GM21737 (cell line): ENCODE data around the gene HIPK4.
"Not testable (repeated sequence)": the region's sequence is repeated elsewhere in the genome, so short reads cannot be mapped to it uniquely, and the experiment has no call there.

Experiments
- ATAC-seq: cut with Tn5 transposase; IDR thresholded peaks from one replicate; pipeline ENCODE4 v1.9.1; 2021; ENCODE audit warnings: mild to moderate bottlenecking, moderate library complexity; ENCODE audit not compliant: unreplicated experiment

HIPK4 gene

DNA sequence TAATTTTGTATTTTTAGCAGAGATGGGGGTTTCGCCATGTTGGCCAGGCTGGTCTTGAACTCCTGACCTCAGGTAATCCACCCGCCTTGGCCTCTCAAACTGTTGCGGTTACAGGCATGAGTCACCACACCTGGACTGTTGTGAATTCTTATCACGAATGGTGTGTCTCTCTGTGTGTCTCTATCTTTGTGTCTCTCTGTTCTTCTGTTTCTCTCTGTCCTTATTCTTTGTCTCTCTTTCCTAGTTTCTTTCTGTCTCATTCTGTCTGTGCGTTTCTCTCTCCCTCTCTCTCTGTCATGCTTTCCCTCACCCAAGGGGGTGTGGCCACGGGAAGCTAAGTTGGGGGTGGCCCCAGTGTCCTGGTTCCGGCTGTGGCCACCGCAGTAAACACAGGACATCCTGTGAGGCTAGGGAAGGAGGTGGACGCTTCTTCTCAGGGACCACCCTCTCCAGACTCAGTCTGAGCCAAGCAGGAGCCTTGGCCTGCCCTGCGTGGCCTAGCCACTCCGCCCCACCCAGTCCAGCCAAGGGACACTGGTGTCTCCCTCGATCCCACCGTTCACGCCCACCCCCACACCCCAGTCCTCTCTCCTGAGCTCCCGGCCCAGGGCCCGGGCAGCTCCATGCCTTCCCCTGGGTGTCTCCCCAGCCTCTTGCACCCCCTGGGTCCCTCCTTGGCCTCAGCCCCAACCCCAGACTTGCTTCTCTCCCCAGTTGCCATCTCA lies 27.1 kb upstream of the HIPK4 start:
- no peak for ATAC-seq

DNA sequence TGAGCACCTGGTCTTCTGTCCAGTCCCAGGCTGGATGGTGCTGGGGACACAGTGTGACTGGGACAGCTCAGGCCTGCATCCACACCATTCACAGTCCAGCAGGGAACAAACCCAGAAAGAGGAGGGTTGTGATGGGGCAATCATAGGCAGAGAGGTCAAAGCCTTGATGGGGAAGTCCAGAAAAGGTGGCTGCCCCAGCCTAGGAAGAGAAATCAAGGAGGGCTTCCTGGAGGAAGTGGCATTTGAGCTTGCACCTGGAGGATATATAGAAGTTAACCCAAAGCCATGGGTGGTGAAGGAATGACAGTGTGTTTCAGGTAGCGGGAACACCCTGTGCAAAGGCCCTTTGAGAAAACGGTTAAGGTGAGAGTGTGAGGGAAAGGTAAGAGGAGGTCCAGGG lies 25.8 kb upstream of the HIPK4 start:
- ATAC-seq: no peak

DNA sequence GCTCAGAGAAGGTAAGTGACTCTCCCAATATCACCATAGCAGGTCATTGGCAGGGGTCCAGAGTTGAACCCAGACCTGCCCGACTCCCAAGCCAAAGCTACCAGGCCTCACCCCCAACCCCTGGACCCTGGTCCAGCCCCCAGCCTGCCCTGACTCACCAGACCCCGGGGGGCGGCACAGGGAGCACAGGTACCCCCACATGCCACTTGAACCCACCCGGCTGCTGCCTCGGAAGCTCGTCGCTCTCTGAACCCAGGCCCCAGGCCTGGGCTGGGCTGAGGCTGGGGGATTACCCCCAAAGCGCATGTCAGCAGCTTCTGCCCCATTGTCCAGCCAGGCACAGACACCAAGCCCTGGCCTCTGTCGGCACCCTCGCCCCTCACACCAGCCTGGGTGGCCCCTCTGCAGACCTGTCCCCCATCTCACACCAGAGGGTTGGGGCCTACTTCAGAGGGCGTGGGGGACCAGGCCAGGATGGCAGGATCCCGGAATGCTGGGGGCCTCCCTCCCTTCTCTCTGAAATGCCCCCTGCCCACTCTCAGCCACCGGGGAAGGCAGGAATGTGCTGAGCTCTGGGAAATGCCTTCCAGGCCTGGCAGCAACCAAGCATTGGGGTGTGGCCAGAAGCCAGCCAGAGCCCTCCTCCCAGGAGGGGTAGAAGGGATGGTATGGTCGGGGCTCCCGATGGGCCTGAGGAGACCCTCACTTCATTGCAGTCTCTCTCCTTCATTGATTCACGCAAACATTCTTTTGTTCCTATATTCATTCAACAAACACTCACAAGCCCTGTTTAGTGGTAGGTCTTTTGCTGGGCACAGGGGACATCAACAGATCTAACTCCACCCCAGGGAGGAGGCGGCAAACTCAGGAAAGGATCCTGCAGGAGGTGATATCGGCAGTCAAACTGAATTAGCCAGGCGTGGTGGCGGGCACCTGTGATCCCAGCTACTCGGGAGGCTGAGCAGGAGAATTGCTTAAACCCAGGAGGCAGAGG lies 24.9 kb upstream of the HIPK4 start:
- no peak for ATAC-seq

DNA sequence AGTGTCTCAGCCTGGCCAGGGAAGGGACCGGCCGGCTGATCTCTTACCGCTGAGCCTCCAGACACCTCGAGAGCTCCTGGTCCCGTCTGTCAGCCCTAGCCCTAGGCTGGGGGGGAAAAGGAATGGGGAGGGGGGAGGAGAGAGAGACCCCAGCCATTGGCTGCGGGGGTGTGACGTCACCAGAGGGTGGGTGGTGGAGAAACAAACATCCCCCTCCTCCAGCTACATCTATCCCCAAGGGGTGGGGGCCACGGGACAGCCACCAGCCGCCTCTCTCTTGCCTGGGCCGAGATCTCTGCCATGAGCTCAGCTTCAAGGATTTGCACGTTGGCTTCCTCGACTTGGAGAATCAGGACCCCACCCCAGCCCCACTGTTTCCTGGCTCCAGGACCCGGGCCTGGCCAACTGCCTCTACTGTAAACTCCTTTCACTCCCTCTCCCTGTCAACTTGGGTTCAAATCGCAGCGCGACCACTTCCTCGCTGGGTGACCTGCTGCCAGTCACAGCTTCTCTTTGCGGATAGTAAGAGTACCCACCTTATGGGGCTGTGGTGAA lies 23.4 kb upstream of the HIPK4 start, which contains the start of gene PRX:
Gene PRX, minus strand, starts transcription at position 88 of the 555 bp plus-strand sequence. CDS start 5,446 bp downstream, outside the sequence.
- no peak for ATAC-seq

DNA sequence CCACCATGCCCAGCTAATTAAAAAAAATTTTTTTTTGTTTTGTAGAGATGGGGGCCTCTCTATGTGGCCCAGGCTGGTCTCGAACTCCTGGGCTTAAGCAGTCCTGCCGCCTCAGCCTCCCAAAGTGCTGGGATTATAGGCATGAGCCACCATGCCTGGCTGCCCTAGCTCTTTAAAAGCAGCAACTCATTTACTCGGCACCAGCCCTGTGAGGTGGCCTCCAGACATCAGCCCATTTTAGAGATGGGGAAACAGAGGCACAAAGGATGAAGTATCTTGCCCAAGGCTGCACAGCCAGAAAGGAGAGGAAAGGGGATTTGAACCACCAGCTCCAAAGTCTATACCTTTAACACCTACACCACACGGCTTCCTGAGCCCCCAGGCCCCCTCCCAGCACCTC lies 22.9 kb upstream of the HIPK4 start:
- ATAC-seq: no peak

DNA sequence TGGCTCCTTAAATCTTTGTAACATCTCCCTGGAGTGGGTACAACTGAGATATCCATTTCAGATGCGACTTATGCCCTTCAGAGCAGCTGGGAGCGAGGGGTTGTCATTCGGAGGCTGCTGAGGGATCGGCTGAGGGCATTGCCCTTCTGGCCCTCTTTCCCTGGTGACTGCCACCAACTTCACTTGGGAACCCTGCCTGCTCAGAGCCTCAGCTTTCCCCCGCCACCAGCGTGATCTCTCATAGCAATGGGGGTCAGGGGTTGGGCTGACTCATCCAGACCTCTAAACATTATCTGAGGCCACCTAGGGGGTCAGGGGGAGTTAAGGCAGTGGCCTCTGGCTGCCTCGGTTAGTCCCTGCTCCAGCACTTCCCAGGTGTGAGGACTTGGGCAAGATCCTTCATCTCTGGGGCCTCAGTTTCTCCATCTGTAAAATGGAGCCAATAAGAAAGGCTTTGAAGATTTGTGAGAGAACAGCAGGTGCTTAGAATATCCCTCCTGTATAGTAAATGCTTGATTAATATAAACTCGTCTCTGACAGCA lies 22.0 kb upstream of the HIPK4 start:
- no peak for ATAC-seq

DNA sequence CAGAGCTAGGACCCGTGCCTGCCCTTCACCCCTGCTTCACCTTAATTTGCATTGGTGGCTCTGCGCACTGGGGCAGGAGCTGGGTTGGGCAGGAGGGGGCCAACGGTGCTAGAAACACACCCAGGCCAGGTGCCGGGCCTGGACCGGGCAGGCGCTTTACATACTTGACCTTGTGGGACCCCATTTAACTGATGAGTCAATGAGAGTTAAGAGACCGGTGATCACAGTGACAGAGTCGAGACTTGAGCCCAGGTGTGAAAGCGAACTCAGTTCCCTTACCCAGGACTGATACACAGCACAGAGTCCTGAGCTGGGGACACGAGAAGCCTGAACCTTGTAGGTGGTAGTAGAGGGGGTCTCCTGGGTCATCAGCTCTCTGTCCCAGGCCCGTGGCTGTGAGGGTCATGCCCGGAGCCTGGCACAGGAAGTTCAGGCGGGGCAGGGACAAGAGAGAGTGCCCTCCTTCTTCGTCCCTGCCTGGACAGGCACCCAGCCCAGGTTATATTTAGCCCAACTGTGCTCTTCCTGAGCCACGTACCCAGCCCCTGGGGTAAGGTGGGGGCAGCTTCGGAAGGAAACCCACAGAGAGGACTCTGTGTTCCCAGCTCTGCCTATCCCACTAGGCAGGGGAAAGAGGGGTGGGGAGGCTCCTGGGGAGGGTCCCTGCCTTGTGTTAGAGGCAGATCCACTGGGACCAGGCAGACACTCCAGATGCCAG lies 21.3 kb upstream of the HIPK4 start:
- no peak for ATAC-seq

DNA sequence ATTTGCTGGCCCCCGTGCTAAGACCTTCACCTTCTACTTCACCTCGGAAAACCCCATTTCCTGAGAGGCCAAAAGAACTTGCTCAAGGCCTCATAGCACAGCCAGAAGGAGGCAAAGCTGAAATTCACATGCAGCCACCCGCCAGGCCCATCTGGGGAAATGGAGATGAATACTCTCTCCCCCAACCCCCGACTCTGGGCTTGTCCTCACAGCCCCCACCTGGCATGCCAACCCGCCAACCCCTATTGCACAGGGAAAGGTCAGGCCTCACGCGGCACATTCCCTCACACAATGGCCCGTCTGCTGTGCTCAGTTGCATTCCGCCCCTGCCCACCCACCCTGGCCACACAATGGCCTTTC lies 20.0 kb upstream of the HIPK4 start:
- no peak for ATAC-seq

DNA sequence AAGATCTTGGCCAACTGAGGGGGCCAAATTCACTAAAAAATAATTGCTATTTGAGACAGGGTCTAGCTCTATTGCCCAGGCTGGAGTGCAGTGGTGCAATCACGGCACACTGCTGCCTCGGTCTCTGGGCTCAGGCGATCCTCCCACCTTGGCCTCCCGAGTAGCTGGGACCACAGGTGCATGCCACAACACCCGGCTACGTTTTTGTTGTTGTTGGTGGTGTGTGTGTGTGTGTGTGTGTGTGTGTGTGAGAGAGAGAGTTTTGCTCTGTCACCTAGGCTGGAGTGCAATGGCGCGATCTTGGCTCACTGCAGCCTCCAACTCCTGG lies 18.6 kb upstream of the HIPK4 start:
- not testable (repeated sequence) for ATAC-seq

DNA sequence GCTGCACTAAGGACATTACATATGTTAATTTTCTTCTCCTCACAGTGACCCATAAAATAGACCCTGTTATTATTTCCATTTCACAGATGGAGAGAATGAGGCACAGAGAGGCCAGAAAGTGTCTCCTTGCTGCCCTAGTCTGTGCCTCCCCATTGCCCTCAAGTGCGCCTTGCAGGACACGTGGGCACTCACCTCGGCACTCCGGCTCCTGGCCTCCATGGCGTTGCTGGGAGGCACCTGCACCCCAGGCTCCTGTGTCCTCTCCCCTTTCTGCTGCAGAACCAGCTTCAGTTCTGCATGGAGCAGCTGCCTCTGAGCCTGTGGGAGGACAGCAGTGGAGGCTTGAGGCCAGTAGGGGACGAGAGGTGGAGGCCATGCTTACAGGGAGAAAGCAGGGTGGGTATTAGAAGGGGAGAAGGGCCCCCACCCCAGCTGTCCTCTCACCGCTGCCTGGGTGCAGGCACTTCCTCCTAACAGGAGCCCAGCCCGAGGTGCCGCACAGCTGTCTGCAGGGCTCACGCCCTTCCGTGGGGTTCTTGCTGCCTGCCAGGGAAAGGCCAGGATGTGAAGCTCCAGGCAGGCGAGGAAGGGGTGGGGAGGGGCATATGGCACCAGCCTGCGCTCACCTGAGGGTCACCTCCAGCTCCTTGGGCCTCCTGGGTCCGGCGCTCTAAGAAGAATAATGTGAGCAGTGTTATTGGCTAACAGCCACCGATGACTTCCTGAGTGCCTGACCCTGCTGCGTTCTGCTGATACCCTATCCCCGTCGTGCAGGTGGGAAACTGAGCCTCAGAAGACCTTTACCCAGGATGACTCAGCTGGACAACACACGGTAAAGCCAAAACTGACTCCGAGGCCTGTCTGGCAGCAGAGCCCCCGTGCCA lies 18.0 kb upstream of the HIPK4 start:
- no peak for ATAC-seq

DNA sequence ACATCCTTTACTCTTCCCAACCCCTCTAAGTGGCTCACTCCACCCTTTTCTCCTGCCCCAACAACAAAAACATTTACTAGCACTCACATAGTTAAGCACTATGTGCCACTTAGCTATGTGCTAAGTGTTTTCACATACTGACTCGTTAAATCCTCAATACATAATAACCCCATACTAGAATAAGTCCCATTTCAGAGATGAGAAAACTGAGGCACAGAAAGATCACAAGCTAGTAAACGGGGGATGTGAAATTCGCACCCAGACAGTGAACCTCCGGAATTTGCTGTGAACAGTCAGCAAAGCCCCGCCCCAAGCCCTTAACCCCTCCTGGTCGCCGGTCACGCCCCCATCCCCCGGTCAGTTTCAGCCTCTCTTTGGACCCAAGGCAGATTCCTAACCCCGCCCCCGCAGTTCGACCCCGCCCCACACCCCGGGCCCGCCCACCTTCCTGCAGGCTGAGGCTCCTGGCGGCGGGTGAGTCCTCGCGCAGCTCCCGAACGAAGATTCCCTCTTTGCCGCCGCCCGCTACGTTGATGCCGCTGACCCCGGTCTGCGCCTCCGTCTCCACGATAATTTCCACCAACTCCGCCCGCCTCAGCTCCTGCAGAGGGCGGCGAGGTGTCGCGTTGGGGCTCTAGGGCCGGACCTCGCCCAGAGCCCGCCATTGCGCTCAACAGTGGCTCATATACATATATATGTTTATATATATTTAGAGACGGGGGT lies 13.4 kb upstream of the HIPK4 start:
- peak; percentile 57 for ATAC-seq

DNA sequence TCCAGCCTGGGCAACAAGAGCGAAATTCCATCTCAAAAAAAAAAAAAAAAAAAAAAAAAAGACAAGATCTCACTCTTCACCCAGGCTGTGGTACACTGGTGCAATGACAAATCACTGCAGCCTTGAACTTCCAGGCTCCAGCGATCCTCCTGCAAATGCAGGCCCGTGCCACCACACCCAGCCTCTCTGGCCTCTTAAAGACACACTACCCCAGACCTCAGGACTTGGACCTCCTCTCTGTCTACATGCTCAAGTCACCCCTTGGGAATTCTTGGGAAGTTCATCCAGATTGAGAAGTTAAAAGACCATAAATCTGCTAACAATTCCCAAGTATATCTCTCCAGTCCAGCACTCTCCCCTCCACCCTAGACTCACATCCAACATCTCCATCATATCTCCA lies 10.6 kb upstream of the HIPK4 start:
- ATAC-seq: no peak

DNA sequence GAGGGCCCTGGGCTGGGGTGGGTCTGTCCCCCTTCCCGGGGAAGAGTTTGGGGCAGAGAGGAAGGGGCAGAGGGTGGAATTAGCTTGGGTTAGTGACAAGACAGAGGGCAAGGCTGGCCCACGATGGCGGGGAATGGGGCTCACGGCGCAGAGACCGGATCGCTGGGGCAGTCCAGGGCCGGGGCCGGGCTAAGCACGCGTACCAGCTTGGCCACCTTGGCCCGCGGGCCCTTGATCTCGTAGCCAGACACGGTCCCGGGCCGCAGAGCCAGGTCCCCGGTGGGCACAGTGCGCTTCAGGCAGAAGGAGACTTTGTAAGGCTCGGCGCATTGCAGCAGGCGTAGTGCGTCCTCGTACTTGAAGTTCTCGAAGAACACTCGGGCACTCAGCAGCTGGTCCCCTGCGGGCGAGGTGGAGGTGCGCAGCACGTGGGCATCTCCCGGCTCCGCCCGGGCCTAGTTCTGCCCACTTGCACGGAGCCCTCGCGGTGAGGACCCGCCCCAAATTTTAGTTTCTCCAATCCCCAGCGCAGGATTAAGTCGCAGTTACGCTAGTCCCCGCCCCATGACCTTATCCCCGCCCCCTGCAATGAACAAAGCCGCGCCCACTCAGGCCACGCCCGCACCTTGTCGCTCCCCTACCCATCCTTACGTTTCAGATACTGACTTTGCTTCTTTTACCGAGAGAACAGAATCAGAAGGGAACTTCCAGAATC lies 8.6 kb upstream of the HIPK4 start:
- ATAC-seq: no peak

DNA sequence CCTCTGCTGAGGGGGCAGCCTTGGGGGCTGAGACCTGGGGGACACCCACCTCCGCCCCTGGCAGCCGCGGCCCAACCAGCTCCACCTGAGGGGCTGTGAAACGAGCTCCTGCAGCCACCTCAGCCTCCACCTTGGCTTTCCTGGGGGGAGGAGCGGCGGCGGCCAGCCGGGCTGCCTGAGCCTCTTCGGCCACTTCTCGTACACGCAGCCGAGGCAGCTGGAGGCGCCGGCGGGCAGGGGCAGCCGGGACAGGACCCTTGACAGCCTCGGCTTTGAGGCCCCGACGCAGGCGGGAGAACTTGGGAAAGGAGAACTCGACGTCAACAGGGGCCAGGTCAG lies 7.6 kb upstream of the HIPK4 start:
- no peak for ATAC-seq

DNA sequence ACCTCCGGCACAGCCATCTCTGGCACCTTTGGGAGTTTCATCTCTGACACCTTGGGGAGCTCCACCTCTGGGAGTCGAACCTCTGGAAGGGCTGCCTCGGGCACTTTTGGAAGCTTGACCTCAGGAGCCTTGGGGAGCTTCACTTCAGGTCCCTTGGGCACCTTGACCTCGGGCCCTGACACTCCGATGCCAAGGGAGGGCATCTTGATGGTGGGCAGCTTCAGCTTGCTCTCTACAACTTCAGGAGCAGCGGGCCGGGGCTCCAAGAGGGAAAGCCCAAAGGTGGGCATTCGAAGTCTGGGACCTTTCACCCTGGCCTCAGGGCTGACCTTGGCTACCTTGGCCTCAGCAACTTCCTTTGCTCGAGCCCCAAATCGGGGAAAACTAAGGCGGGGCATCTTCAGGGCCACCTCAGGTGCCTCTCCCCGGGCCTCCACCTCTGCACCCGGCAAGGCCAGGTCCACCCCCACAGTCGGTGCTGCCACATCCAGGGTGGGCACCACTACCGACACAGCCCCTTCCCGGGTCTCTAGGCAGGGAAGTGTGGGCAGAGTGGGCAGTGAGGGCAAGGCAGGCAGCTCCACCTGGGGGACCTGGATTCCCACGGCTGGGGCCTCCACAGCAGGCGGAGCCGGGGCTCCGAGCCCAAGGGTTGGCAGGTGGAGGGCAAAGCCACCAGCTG lies 7.0 kb upstream of the HIPK4 start:
- no peak for ATAC-seq

DNA sequence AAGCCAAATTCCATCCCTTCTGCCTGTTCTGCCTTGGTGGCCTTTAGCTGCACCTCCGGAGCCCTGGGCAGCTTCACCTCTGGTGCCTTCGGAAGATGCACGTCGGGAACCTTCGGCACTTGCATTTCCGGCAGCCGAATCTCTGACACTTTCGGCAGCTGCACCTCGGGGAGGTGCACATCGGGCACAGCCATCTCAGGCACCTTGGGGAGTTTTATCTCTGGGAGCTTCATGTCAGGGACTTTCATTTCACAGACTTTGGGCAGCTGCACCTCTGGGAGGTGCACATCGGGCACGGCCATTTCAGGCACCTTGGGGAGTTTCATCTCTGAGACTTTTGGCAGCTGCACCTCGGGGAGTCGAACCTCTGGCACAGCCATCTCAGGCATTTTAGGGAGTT lies 6.0 kb upstream of the HIPK4 start:
- no peak for ATAC-seq

DNA sequence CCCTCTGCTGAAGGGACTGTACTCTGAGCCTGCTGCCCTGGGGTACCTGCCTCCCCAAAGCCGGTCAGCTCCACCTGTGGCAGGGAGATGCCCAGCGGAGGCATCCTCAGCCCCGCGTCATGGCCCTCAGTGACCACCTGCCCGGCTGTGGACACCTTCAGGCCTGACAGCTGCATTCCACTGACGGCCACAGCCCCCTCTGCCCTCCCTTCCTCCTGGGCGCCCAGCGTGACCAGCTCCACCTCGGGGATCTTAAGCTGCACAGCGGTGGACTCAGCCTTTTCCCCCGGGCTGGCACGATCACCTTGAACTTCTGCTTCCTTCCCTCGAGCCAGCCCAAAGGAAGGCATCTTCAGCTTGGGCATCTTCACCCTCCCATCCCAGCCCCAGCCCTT lies 4.8 kb upstream of the HIPK4 start:
- no peak for ATAC-seq
